Urinary bladder (tissue), 4 donors: Measurements from ENCODE around the gene CHRNB2. TPM values are rescaled to one million over a fixed set of nuclear protein-coding genes. Genes with fewer than 3 reads are reported as not detected.
A peak's percentile ranks its signal among the peaks of the same experiment; 100 is the strongest.

Source experiments
- DNase-seq: peaks from one replicate; pipeline ENCODE4 v3.0.0-alpha.2; 2015; ENCODE audit errors: extremely low spot score
- H3K27ac ChIP-seq: one replicate; pipeline ENCODE4 v1.5.1; 2013; ENCODE audit warnings: low read depth, mild to moderate bottlenecking, moderate library complexity
- H3K36me3 ChIP-seq: one replicate; pipeline ENCODE4 v1.6.1; 2013; ENCODE audit warnings: mild to moderate bottlenecking, moderate library complexity; ENCODE audit not compliant: insufficient read depth
- H3K4me1 ChIP-seq: one replicate; pipeline ENCODE4 v1.6.1; 2013; ENCODE audit warnings: mild to moderate bottlenecking, moderate library complexity; ENCODE audit not compliant: insufficient read depth
- H3K4me3 ChIP-seq: one replicate; pipeline ENCODE4 v1.5.1; 2013; ENCODE audit warnings: low read depth, low read length
- WGBS: extraction: QIAGEN DNeasy Blood & Tissue Kit; methylation state at CpG from one replicate; pipeline ENCODE4 v1.1.7; 2013; 5-methylcytosine and 5-hydroxymethylcytosine counted together
- polyA plus RNA-seq: library from polyadenylated mRNA; stranded (reverse); fragments of 200-250 nt; gene quantifications from one replicate; pipeline ENCODE4 v1.2.3, GENCODE V29; 2013
- total RNA-seq: library from RNA; depleted of rRNA; stranded (reverse); fragments of >200 nt; gene quantifications from one replicate; pipeline ENCODE4 v1.2.3, GENCODE V29; 2014
- donor health status: healthy with polysubstance abuse.
- donor health status: healthy.

The CHRNB2 gene
- total and polyA plus RNA-seq, 2 donors, result 0.21 to 0.33 TPM

DNA sequence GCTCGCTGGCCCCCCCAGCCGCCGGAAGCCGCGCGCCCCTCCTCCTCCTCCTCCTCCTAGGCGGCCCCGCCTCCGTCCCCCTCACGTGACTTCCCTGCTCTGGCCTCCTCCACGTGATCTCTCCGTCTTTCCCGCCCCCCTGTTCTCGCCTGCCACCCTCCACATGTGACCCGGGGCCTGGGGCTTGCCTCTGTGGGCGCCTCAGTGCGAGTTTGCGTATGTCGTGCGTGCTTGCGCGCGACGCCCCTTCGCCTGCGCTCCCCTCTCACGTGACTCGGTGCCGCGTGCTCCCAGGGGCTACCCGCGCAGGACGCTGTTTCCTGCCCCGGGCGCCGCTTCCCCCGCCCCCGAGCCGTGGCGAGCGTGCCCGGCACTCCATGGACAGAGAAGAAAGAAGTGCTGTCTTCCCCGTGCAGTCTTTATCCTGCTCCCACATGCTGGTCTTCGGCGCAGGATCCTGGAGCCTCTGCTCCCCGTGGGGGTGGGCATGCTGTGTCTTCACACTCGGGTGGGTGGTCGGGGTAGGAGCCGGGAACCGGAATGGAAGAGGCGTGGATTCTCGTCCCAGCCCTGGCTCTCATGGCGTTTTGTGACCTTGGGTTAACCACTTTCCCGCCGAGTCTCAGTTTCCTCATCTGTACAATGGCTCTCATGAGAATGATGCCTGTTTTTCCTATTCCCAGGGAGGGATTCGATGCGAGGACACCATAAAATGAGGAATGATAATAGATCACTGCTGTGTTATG, 8.7 kb upstream of the CHRNB2 start:
- peak overlapping the region; percentile 98 for H3K4me3 ChIP-seq
- H3K36me3 ChIP-seq, result peaks cover 3% of the 10 kb centered on the region
- peak overlapping the region; percentile 79 for H3K27ac ChIP-seq
- H3K4me1 ChIP-seq, result no peaks in the 10 kb centered on the region
- under 1% methylated on average over 57 of the region's 57 CpGs for WGBS
- DNase-seq, result peak; percentile 96

DNA sequence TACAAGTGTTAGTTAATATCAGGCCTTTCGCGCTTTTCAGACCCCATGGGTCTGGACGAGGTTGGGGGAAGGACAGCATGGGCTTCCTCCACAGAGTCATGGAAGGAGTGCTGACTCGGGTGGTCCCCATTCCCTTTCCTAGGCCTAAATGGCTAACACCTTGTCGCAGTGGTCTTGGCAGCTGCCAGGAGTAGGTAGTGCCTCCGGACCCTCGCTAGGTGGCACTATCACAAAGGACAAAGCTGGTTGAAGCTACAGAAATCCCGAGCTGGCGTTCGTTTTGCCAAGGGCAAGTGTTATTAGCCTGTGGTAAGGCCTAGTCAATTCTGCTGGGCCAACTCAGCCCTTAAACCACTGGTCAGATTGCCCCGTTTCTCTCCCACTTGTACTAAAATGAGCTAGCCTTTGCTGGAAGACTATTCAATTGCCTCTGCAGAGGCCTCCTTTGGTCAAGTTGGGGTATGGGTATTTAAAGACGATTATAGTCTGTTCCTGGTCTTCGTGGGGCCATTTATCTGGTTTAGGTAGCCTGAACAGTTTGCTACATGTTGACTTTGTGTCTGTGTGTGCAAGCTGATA, 8.0 kb upstream of the CHRNB2 start:
- DNase-seq, result peak; percentile 80

DNA sequence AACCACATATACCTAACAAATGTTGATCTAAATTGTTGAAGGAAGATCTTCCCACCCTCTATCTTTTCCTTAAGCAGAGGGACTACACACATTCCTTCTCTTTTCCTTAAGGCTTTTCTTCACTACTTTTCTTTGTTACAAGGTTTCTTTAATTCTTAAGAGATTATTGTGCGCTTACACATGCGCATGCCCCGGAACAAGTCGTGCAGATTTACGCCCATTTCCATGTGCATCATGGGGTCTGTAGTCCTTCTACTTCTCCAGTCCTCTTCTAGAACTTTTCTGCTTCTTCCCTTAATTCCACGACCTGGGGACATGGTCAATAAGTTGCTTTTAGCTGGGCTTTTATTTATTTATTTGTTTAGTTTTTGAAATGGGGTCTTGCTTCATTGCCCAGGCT, 1.7 kb upstream of the CHRNB2 start:
- no peak for DNase-seq
- WGBS, result 78% methylated on average over 6 of the region's 6 CpGs
- H3K4me1 ChIP-seq, result no peaks in the 10 kb centered on the region
- H3K27ac ChIP-seq, result no peak overlapping the region
- H3K4me3 ChIP-seq, result no peak overlapping the region
- H3K36me3 ChIP-seq, result no peaks in the 10 kb centered on the region

More for the DNA sequence above, 8.0 kb upstream of the CHRNB2 start:
- Histone ChIP-seq H3K36me3 (peaks cover 3% of the 10 kb centered on the region), H3K27ac (peak overlapping the region; percentile 79), H3K4me3 (peak overlapping the region; percentile 30), H3K4me1 (no peaks in the 10 kb centered on the region)
- WGBS, result 8% methylated on average over 13 of the region's 13 CpGs

DNA sequence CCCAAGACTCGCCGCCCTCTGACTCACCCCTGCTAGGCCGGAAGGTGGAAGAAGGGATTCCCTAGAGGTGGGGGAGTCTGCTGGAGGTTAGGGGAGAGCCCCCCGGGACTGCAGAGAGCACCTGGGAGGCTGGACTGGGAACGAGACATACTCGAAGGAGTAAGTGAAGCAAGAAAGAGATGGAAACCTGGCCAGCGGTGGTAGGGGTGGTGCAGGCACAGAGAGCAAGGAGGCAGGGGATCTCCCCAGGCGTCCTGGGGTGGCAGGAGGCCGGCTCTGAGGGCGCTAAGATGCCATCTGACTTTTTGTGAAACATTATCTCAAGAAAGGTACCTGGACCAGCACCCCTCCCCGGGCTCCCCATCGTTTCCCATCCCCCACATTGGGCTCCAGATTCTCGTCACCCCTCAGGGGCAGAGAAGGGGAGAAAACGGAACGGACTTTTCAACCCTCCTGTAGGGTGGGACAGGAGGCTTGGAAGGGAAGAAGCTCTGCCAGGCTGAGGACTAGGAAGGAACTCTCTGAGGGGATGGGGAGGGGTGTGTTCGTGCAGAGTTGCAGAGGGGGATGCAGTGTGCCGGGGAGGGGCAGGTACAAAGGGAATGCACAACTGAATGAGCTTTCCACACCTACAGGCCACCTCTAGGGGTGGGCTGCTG, 708 bp downstream of the CHRNB2 start:
- WGBS, result 36% methylated on average over 17 of the region's 17 CpGs
- no peaks in the 10 kb centered on the region for H3K36me3 ChIP-seq
- no peak overlapping the region for H3K27ac ChIP-seq
- no peak for DNase-seq
- no peak overlapping the region for H3K4me3 ChIP-seq
- no peaks in the 10 kb centered on the region for H3K4me1 ChIP-seq

DNA sequence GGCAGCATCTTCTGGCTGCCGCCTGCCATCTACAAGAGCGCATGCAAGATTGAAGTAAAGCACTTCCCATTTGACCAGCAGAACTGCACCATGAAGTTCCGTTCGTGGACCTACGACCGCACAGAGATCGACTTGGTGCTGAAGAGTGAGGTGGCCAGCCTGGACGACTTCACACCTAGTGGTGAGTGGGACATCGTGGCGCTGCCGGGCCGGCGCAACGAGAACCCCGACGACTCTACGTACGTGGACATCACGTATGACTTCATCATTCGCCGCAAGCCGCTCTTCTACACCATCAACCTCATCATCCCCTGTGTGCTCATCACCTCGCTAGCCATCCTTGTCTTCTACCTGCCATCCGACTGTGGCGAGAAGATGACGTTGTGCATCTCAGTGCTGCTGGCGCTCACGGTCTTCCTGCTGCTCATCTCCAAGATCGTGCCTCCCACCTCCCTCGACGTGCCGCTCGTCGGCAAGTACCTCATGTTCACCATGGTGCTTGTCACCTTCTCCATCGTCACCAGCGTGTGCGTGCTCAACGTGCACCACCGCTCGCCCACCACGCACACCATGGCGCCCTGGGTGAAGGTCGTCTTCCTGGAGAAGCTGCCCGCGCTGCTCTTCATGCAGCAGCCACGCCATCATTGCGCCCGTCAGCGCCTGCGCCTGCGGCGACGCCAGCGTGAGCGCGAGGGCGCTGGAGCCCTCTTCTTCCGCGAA, 3.8 kb downstream of the CHRNB2 start:
- Histone ChIP-seq H3K36me3 (no peaks in the 10 kb centered on the region), H3K4me3 (no peak overlapping the region), H3K4me1 (no peaks in the 10 kb centered on the region), H3K27ac (no peak overlapping the region)
- DNase-seq, result no peak
- WGBS, result 96% methylated on average over 59 of the region's 59 CpGs

DNA sequence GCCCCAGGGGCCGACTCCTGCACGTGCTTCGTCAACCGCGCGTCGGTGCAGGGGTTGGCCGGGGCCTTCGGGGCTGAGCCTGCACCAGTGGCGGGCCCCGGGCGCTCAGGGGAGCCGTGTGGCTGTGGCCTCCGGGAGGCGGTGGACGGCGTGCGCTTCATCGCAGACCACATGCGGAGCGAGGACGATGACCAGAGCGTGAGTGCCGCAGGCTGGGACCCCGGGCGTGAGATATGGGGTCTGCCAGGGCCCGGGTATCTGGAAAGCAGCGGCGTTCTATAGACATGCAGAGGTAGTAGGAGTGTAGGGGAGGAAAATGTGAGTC, 4.3 kb downstream of the CHRNB2 start:
- DNase-seq, result no peak
- H3K4me1 ChIP-seq, result no peaks in the 10 kb centered on the region
- no peaks in the 10 kb centered on the region for H3K36me3 ChIP-seq
- 93% methylated on average over 29 of the region's 29 CpGs for WGBS
- H3K27ac ChIP-seq, result no peak overlapping the region
- no peak overlapping the region for H3K4me3 ChIP-seq

DNA sequence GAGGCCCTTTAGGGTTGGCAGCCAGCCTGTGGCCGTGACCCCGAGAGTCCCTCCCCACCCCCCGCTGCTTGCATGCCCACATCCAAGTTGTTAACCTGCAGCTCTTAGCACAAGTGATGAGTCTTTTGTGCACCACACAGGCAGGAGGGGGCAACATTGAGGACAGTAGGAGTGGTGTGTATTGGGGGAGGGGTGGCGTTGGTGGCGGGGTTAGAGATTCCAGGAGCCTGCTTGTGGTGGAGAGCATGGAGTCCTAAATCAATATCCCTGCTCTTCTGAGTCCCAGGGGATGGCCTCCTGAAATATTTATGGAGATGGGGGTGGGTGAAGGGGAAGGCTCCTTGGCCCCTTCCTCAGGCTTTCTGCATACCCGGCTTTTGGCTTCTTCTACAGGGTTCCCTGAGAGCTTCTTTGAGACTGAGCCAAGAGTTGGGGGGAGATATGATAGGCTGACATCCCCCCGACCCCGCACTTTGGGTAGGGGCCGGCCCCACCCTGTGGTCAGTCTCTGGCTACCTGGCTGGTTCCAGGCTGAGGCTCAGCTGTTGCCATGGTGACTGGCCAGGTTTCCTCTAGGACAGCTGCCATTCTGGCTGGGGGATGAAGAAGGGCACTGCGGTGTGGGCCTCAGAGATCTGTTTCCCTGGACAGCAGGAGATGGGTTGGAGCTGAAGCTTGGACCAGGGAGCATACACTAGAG, 5.0 kb downstream of the CHRNB2 start:
- no peak for DNase-seq
- Histone ChIP-seq H3K4me1 (no peaks in the 10 kb centered on the region), H3K36me3 (no peaks in the 10 kb centered on the region), H3K27ac (no peak overlapping the region), H3K4me3 (no peak overlapping the region)
- 69% methylated on average over 10 of the region's 10 CpGs for WGBS

DNA sequence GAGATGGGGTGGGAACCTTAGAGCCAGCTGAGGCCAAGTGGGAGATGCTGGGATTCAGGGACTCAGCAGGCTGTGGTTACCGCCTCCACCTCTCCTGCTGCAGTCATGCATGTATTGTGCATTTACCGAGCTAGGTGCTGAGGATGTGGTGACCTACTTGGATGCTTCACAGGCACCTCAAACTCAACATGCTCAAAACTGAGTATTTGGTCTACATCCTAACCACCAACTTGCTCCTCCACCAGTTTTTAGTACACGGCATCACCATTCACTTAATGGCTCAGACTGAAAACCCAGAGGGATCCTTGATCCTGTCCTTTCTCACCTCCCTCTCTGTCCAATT, 5.6 kb downstream of the CHRNB2 start:
- 85% methylated on average over 3 of the region's 3 CpGs for WGBS
- H3K36me3 ChIP-seq, result no peaks in the 10 kb centered on the region
- no peak overlapping the region for H3K4me3 ChIP-seq
- no peak for DNase-seq
- H3K27ac ChIP-seq, result no peak overlapping the region
- H3K4me1 ChIP-seq, result no peaks in the 10 kb centered on the region

DNA sequence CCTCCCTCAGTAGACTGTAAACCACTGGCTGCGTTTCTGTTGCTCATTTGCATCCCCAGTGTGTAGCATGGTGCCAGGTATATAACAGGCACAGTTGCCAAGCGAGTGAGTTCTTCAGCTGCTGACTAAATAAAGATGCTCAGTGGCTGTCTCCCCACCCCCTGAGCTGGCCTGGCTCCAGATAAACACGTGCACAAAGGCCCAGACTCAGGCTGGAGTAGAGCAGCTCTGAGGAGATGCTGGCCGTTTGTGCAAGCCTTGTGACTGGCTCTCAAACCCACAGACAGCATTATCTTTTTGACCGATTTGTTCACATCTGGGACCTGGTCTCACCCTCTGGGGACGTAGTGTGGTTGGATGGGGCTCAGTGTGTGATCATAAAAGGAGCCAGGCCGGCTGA, 7.1 kb downstream of the CHRNB2 start:
- H3K27ac ChIP-seq, result no peak overlapping the region
- no peaks in the 10 kb centered on the region for H3K4me1 ChIP-seq
- 12% methylated on average over 7 of the region's 7 CpGs for WGBS
- no peaks in the 10 kb centered on the region for H3K36me3 ChIP-seq
- no peak for DNase-seq
- H3K4me3 ChIP-seq, result no peak overlapping the region

DNA sequence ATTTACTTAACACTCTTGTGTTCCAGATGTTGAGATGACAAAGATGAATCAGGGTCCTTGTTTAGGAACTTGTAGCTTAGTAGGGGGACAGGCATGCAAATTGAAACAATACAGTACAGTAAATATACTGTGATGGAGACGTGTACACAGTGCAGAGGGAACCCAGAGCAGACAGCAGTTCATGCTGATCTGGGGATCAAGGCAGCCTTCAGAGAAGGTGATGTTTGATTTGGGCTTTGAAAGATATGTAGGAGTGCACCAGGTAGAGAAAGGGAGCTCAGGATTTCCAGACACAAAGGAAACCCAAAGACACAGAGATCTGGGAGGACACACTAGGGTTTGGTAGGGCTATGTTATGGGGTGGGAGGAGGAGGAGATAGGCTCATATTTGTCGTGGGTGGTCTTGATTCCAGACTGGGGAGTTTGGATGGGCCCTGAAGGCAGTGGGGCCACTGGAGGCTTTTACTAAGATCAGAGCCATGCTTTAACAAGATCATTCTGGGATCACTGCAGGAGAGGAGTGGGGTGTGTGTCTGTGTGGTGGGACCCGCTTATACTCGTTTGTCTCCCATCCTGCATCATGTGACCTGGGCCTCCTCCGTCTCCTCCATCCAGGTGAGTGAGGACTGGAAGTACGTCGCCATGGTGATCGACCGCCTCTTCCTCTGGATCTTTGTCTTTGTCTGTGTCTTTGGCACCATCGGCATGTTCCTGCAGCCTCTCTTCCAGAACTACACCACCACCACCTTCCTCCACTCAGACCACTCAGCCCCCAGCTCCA, 7.8 kb downstream of the CHRNB2 start:
- 78% methylated on average over 10 of the region's 10 CpGs for WGBS
- Histone ChIP-seq H3K27ac (no peak overlapping the region), H3K4me1 (no peaks in the 10 kb centered on the region), H3K4me3 (no peak overlapping the region), H3K36me3 (no peaks in the 10 kb centered on the region)
- no peak for DNase-seq

DNA sequence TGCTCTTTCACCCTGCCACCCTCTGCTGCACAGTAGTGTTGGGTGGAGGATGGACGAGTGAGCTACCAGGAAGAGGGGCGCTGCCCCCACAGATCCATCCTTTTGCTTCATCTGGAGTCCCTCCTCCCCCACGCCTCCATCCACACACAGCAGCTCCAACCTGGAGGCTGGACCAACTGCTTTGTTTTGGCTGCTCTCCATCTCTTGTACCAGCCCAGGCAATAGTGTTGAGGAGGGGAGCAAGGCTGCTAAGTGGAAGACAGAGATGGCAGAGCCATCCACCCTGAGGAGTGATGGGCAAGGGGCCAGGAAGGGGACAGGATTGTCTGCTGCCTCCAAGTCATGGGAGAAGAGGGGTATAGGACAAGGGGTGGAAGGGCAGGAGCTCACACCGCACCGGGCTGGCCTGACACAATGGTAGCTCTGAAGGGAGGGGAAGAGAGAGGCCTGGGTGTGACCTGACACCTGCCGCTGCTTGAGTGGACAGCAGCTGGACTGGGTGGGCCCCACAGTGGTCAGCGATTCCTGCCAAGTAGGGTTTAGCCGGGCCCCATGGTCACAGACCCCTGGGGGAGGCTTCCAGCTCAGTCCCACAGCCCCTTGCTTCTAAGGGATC, 8.5 kb downstream of the CHRNB2 start:
- 77% methylated on average over 8 of the region's 8 CpGs for WGBS
- Histone ChIP-seq H3K4me3 (no peak overlapping the region), H3K36me3 (no peaks in the 10 kb centered on the region), H3K4me1 (no peaks in the 10 kb centered on the region), H3K27ac (no peak overlapping the region)
- no peak for DNase-seq

DNA sequence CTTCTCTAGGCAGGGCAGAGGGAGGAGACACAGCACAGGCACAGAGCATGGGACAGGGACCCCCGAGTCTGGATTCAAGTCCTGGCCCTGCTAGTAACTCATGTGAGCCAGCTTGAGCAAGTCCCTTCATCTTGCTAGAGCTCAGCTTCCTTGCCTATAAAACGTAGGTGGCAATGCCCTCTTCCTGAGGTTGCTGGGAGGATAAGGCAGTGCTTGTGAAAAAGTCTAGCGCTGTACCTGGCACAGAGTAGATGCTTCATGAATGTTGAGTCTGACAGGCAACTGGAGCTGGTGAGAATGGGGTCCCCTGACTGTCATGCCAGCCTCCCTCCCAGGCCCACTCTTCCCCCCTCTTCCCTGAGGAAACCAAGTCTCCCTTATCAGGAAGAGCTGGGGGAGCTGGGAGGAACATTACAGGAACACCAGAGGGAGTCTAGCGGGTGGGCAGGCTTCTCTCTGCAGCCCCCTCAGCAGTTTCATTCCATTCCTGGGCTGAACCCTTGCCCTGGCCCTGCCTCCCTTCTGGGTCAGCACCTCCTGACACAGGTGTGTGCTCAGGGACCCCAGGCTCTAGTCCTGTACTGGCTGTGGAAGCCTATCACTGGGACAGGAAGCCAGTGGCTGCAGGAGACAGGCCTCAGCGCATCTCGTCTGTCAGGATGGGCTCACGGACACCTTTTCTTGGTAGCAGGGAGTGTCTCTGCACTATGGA, 9.9 kb downstream of the CHRNB2 start:
- no peak overlapping the region for H3K4me3 ChIP-seq
- H3K4me1 ChIP-seq, result no peaks in the 10 kb centered on the region
- WGBS, result 68% methylated on average over 7 of the region's 7 CpGs
- H3K27ac ChIP-seq, result no peak overlapping the region
- no peaks in the 10 kb centered on the region for H3K36me3 ChIP-seq
- DNase-seq, result no peak
